ENCODE measurements around the gene PAPPA2.

GRCh38 chr1:176775378-176775777, 312.4 kb downstream of the PAPPA2 start:
- TF ChIP-seq CTCF (IDR thresholded peaks at IDR 0.05) (no peak), POLR2A (IDR thresholded peaks at IDR 0.05) (no peak)
